HG02973 (cell line): ENCODE data around the gene WWP2.
"Not testable (repeated sequence)": the region's sequence is repeated elsewhere in the genome, so short reads cannot be mapped to it uniquely, and the experiment has no call there.

Experiments used
- ATAC-seq: cut with Tn5 transposase; IDR thresholded peaks from one replicate; pipeline ENCODE4 v1.9.1; 2021; ENCODE audit warnings: moderate library complexity; ENCODE audit not compliant: unreplicated experiment

The WWP2 gene

DNA sequence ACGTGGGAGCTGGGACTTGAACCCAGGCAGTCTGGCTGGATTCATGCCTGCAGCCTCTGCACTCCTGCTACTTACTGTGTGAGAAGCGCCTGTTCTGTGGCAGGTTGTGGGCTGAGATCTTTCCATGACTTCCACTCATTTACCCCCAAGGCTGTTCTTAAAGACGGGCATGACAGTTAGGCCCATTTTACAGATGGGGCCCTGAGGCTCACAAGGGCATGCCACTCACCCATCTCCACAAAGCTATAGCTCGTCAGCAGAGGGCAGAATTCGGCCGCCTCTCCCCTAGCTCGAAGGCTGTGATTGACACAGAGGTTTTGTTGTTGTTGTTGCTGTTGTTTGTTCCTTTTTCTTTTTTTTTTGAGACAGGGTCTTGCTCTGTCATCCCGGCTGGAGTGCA lies 210.8 kb downstream of the WWP2 start:
- ATAC-seq = not testable (repeated sequence)

- not testable (repeated sequence) for ATAC-seq
Observed at GRCh38 chr16:69985196-69985595, 223.1 kb downstream of the WWP2 start.
